Duodenal mucosa (tissue), 2 donors: ENCODE data around the gene ALKBH3.

Experiments used
- H3K27ac ChIP-seq: one replicate; pipeline ENCODE4 v1.7.0; 2013; ENCODE audit warnings: low read depth, low read length
- H3K27me3 ChIP-seq, 2 donors: one replicate each; pipeline ENCODE4 v1.7.0; 2013; ENCODE audit warnings: low read length in 2 of 2, control low read depth in 1 of 2; ENCODE audit not compliant: insufficient read depth in 2 of 2, control insufficient read depth in 1 of 2
- H3K36me3 ChIP-seq, 2 donors: one replicate each; pipeline ENCODE4 v1.7.0; 2013; ENCODE audit warnings: low read length in 2 of 2, control low read depth in 1 of 2; ENCODE audit not compliant: insufficient read depth in 2 of 2, control insufficient read depth in 1 of 2
- H3K4me1 ChIP-seq, 2 donors: one replicate each; pipeline ENCODE4 v1.7.0; 2013; ENCODE audit warnings: low read length in 2 of 2, control low read depth in 1 of 2; ENCODE audit not compliant: insufficient read depth in 2 of 2, control insufficient read depth in 1 of 2
- H3K4me3 ChIP-seq, 2 donors: one replicate each; pipeline ENCODE4 v1.7.0; 2013; ENCODE audit warnings: low read length in 2 of 2, low read depth in 1 of 2
- H3K9ac ChIP-seq, 2 donors: one replicate each; pipeline ENCODE4 v1.7.0; 2013; ENCODE audit warnings: low read length in 2 of 2, low read depth in 1 of 2
- H3K9me3 ChIP-seq, 2 donors: one replicate each; pipeline ENCODE4 v1.7.0; 2013; ENCODE audit warnings: low read length in 2 of 2, control low read depth in 1 of 2; ENCODE audit not compliant: control insufficient read depth in 1 of 2

Gene ALKBH3

DNA sequence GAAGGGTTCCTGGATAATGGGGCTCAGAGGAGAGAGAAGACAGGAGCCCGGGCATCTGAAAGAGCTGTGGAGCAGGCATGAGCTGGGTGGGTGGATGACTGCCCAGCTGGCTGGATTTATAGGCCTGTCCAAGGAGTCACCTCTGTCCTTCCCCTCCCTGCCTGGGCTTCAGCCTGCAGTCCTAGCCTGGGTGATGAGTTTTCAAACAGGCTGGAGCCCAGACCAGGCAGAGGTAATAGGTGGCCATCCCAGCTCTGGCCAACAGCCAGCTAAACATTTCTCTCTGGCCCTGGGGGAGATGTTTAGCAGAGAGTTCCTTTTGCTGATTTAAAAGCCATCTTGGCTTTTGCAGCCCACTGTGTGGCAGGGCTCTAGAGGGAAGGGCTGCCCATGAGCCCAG is 67.2 kb downstream of the ALKBH3 start:
- Histone ChIP-seq H3K4me1 (peaks cover 0 to 12% of the 10 kb centered on the region in 2 donors), H3K9ac (no peak overlapping the region), H3K9me3 (no peaks in the 10 kb centered on the region), H3K4me3 (no peak overlapping the region), H3K27me3 (peaks cover 19 to 29% of the 10 kb centered on the region in 2 donors), H3K27ac (no peak overlapping the region), H3K36me3 (no peaks in the 10 kb centered on the region)

DNA sequence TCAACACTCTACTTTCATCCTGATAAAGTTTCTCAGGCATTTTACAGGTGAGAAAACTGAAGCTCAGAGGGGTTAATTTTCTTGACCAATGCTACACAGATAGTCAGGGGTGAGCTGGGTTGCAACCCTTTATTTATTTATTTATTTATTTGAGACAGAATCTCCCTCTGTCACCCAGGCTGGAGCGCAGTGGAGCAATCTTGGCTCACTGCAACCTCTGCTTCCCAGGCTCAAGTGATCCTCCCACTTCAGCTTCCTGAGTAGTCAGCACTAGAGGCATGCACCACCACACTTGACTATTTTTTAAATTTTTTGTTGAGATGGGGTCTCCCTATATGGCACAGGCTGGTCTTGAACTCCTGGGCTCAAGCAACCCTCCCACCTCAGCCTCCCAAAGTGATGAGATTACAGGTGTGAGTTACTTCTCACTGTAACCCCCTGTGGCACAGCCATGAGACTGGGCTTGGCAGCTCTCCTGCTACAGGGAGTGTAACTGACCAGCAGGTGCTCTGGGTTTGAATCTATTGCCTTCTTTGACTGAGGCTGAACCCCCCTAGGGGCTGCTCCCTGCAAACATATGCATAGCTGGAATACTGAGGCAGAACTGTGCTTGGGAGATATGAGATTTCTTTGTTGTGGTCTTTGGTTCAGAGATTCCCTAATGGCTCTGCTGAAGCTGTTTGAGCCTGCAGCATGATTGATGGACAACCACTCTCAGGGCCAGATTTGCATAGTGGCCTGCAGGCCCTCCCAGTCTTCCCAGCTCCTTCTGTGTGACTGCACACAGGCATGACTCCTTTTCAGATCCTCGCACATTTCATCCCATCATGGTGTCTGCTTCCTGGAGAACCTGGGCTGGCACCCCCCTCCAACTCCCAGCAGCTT is 68.0 kb downstream of the ALKBH3 start:
- Histone ChIP-seq H3K36me3 (no peaks in the 10 kb centered on the region), H3K9ac (no peak overlapping the region), H3K4me1 (peaks cover 0 to 10% of the 10 kb centered on the region in 2 donors)

DNA sequence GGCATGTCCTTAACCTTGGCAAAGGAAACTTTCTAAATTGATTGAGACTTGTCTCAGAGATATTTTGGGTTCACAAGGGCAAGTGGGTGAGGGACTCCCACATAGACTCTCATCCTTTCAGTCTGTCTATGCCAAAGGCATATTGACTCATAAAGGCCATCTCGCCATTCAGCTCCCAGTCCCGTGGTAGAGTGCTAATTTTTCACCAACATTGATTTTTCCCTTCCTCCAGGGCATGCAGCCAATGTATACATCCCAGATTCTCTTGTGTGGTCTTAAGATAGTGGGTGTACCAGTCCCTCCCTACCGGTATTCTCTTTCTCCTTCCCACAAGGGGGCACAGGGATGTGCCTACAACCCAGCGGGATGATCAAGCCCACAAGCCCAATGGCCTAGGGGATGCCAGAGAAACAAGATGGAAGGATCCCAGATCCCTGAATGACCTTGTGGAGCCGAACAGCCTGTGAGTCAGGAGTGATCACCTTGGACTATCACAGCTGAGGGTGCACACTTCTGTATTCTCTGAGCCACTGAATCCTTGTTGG is 69.8 kb downstream of the ALKBH3 start:
- no peak overlapping the region for H3K4me3 ChIP-seq
- H3K27me3 ChIP-seq: peaks cover 0 to 9% of the 10 kb centered on the region in 2 donors
- H3K9me3 ChIP-seq: no peaks in the 10 kb centered on the region
- no peaks in the 10 kb centered on the region for H3K4me1 ChIP-seq
- H3K27ac ChIP-seq: no peak overlapping the region
- H3K36me3 ChIP-seq: no peaks in the 10 kb centered on the region
- H3K9ac ChIP-seq: no peak overlapping the region

More for the DNA sequence above, 68.0 kb downstream of the ALKBH3 start:
- Histone ChIP-seq H3K4me3 (no peak overlapping the region), H3K27ac (no peak overlapping the region), H3K27me3 (peaks cover 16 to 26% of the 10 kb centered on the region in 2 donors), H3K9me3 (no peaks in the 10 kb centered on the region)

DNA sequence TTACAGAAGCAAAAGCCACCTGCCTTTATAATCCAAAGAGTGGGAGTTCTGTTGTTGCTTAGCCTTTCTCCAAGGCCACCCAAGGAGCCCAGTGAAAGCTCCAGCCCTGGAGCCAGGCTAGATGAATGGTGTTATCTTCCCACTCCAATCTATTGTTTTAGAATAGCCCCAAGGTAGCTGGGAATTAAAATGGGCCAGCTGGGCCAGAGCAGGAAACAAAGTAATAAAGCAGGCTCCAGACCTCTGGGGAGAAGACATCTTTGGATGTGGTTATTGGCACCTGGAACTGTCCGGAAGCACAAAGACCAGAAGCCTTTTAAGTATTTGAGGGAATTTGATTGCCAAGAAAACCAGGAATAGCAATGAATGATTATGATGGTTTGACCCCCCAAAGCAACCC is 70.6 kb downstream of the ALKBH3 start:
- no peaks in the 10 kb centered on the region for H3K36me3 ChIP-seq

DNA sequence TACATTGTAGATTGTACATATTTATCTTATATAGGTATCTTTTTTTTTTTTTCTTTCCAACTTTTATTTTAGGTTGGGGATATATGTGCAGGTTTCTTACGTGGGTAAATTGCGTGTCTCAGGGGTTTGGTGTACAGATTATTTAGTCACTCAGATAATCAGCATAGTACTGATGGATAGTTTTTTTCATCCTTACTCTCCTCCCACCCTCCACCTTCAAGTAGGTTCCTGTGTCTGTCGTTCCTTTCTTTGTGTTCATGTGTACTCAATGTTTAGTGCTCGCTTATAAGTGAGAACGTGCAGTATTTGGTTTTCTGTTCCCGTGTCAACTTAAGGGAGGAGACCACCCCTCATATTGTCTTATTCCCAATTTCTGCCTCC is 71.4 kb downstream of the ALKBH3 start:
- H3K4me1 ChIP-seq: no peaks in the 10 kb centered on the region
- no peak overlapping the region for H3K4me3 ChIP-seq
- H3K36me3 ChIP-seq: no peaks in the 10 kb centered on the region
- peaks cover 0 to 2% of the 10 kb centered on the region in 2 donors for H3K27me3 ChIP-seq
- no peak overlapping the region for H3K9ac ChIP-seq
- H3K9me3 ChIP-seq: no peaks in the 10 kb centered on the region
- no peak overlapping the region for H3K27ac ChIP-seq

More for the DNA sequence above, 70.6 kb downstream of the ALKBH3 start:
- H3K9me3 ChIP-seq: no peaks in the 10 kb centered on the region
- no peak overlapping the region for H3K9ac ChIP-seq
- H3K27ac ChIP-seq: no peak overlapping the region
- no peaks in the 10 kb centered on the region for H3K4me1 ChIP-seq
- no peak overlapping the region for H3K4me3 ChIP-seq
- H3K27me3 ChIP-seq: peaks cover 0 to 9% of the 10 kb centered on the region in 2 donors

DNA sequence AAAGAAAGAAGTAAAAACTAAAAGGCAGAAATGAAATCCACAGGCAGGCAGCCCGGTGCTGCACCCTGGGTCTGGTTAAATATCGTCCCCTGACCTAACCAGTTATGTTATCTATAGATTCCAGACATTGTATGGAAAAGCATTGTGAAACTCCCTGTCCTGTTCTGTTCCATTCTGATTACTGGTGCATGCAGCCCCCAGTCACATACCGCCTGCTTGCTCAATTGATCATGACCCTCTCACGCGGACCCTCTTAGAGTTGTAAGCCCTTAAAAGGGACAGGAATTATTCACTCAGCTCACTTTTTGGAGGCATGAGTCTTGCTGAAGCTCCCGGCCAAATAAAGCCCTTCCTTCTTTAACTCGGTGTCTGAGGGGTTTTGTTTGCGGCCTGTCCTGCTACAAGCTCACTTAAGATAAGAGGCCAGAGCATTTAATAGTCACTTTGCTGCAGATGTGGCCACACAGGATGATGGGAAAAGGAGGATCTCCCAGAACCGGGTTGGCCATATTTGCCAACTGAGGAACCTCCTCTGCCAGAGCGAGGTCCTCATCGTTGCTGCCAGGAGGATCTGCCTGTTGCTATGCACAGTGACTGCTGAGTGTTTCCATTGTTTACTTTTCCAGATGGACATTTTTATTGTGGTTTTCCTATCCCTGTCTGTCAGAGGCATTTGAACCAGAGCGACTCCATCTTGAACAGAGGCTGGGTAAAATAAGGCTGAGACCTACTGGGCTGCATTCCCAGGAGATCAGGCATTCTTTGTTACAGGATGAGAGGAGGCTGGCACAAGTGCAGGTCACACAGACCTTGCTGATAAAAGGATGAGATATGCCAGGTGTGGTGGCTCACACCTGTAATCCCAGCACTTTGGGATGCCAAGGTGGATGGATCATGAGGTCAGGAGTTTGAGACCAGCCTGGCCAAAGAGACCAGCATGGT is 72.0 kb downstream of the ALKBH3 start:
- Histone ChIP-seq H3K36me3 (no peaks in the 10 kb centered on the region), H3K4me3 (no peak overlapping the region), H3K9ac (no peak overlapping the region), H3K9me3 (no peaks in the 10 kb centered on the region), H3K27ac (no peak overlapping the region), H3K4me1 (no peaks in the 10 kb centered on the region), H3K27me3 (no peaks in the 10 kb centered on the region)

DNA sequence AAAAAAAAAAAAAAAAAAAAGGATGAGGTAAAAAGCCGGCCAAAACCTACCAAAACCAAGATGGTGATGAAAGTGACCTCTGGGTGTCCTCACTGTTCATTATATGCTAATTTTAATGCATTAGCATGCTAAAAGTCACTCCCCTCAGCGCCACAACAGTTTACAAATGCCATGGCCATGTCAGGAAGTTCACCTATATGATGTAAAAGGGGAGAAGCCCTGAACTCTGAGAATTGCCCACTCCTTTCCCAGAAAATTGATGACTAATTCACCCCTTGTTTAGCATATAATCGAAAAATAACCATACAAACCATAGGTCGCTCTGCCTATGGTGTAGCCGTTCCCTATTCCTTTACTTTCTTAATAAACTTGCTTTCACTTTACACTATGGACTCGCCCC is 72.9 kb downstream of the ALKBH3 start:
- H3K4me1 ChIP-seq: no peaks in the 10 kb centered on the region
- no peak overlapping the region for H3K9ac ChIP-seq
- H3K27me3 ChIP-seq: no peaks in the 10 kb centered on the region
- H3K9me3 ChIP-seq: no peaks in the 10 kb centered on the region
- H3K36me3 ChIP-seq: no peaks in the 10 kb centered on the region
- H3K27ac ChIP-seq: no peak overlapping the region
- no peak overlapping the region for H3K4me3 ChIP-seq

DNA sequence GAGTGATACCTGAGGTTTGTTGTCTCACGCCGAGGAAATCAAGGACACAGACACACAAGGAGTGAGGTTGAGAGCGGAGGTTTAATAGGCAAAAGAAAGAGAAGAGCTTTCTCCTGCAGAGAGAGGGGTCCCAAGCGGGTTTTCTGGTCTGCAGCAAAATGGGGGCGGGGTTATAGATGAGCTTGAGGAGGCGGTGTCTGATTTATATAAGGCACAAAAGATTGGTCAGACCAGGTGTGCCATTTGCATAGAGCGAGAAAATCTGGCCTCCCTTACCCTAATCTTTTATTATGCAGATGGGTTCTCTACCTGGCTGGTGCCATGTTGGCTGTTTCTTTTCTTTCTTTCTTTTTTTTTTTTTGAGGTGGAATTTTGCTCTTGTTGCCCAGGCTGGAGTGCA is 73.6 kb downstream of the ALKBH3 start:
- H3K36me3 ChIP-seq: no peaks in the 10 kb centered on the region
- no peak overlapping the region for H3K4me3 ChIP-seq
- no peaks in the 10 kb centered on the region for H3K4me1 ChIP-seq
- no peak overlapping the region for H3K27ac ChIP-seq
- H3K27me3 ChIP-seq: no peaks in the 10 kb centered on the region
- no peaks in the 10 kb centered on the region for H3K9me3 ChIP-seq
- H3K9ac ChIP-seq: no peak overlapping the region

DNA sequence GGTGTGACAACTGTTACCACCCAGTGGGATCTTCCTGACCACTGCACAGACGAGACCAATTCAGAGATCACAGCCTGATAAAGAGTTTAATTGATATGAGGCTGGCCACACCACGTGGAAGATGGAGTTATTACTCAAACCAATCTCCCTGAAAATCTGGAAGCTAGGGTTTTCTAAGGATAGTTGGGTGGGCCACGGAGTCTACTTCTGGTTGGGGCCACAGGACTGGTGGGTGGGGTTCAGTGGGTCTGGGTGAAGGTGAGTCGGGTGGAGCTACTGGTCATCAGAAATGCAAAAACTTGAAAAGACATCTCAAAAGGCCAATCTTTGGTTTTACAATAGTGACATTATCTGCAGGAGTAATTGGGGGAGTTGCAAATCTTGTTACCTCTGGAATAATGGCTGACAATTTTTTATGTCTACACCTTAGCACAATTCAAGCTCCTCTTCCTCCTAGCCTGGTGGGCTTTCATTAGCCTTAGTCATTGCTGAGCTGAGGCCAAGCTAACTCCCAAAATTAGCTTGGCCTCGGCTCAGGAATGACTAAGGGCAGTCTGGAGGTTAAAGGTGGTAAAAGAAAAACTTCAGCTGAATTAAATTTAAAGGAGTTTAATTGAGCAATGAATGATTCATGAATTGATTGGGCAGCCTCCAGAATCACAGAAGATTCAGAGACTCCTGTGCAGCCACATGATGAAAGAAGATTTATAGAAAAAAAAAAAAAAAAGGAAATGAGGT is 74.9 kb downstream of the ALKBH3 start:
- no peaks in the 10 kb centered on the region for H3K4me1 ChIP-seq
- H3K9me3 ChIP-seq: no peaks in the 10 kb centered on the region
- no peaks in the 10 kb centered on the region for H3K36me3 ChIP-seq
- no peak overlapping the region for H3K4me3 ChIP-seq
- H3K27me3 ChIP-seq: no peaks in the 10 kb centered on the region
- no peak overlapping the region for H3K9ac ChIP-seq
- no peak overlapping the region for H3K27ac ChIP-seq
